Fibroblast of gingiva (primary cell): ENCODE data around the gene EME1.

Source experiments
- DNase-seq: peaks from one replicate; pipeline ENCODE4 v3.0.0-alpha.2; 2011; ENCODE audit warnings: low read depth

The EME1 gene

GRCh38 chr17:50363217-50364060 is 9.6 kb upstream of the EME1 start:
- no peak for DNase-seq

GRCh38 chr17:50364061-50364458 is 9.0 kb upstream of the EME1 start:
- DNase-seq: no peak

GRCh38 chr17:50364715-50365114 is 8.3 kb upstream of the EME1 start:
- no peak for DNase-seq

GRCh38 chr17:50365165-50365564 is 7.9 kb upstream of the EME1 start:
- DNase-seq: no peak

- no peak for DNase-seq
These were observed 7.2 kb upstream of the EME1 start for GRCh38 chr17:50365649-50366393.

GRCh38 chr17:50367401-50367800 is 5.6 kb upstream of the EME1 start:
- DNase-seq: no peak

GRCh38 chr17:50370052-50370451 is 3.0 kb upstream of the EME1 start:
- no peak for DNase-seq

- no peak for DNase-seq
These were observed 1.5 kb upstream of the EME1 start for GRCh38 chr17:50371526-50371925.

- DNase-seq: no peak
These were observed 739 bp upstream of the EME1 start for GRCh38 chr17:50372222-50372757.

- DNase-seq: no peak
These were observed 676 bp downstream of the EME1 start for GRCh38 chr17:50373705-50374104.

GRCh38 chr17:50375858-50376538 is 3.0 kb downstream of the EME1 start:
- DNase-seq: no peak

- DNase-seq: no peak
These were observed 6.5 kb downstream of the EME1 start for GRCh38 chr17:50379351-50380132.

GRCh38 chr17:50380369-50381259 is 7.6 kb downstream of the EME1 start:
- DNase-seq: no peak

- DNase-seq: no peak
These were observed 8.3 kb downstream of the EME1 start for GRCh38 chr17:50381260-50381815.

GRCh38 chr17:50381920-50382319 is 8.9 kb downstream of the EME1 start:
- DNase-seq: peak; percentile 56

GRCh38 chr17:50382931-50383330 is 9.9 kb downstream of the EME1 start:
- DNase-seq: no peak

- peak; percentile 85 for DNase-seq
These were observed 13.5 kb downstream of the EME1 start for GRCh38 chr17:50386510-50386909.

GRCh38 chr17:50388728-50389127 is 15.7 kb downstream of the EME1 start:
- no peak for DNase-seq

- no peak for DNase-seq
These were observed 16.5 kb downstream of the EME1 start for GRCh38 chr17:50389534-50389933.

GRCh38 chr17:50392621-50393020 is 19.6 kb downstream of the EME1 start:
- DNase-seq: no peak
